ENCODE measurements around the gene DISC1. TPM values are rescaled to one million over a fixed set of nuclear protein-coding genes. Genes with fewer than 3 reads are reported as not detected.
A peak's percentile ranks its signal among the peaks of the same experiment; 100 is the strongest.

DISC1 gene
- total RNA-seq, 2 experiments from 2014 or later = 9.8 to 11.2 TPM

DNA sequence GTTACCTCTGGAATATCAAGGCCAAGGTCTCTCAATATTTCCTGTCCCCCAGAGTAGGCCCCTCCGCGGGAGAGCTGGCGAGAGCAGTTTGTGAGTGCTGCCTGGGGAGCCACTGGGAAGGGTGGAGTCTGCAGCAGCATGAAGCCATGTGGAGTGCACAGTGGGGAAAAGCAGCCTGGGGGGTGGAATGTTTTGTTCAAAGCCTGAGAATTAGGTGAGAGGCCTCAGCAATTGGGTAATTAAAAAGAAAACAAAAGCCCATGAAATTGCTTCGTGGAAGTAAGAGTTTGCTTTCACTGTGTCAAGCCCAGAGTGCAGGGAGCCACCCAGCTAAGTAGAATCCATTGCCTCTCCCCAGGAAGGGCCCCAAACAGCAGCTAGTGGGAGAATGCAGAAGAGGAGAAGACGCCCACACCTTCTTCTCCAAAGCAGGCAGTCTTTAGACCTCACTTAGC is 30.2 kb upstream of the DISC1 start:
- H3K36me3 Mint-ChIP-seq = no peaks in the 10 kb centered on the region

DNA sequence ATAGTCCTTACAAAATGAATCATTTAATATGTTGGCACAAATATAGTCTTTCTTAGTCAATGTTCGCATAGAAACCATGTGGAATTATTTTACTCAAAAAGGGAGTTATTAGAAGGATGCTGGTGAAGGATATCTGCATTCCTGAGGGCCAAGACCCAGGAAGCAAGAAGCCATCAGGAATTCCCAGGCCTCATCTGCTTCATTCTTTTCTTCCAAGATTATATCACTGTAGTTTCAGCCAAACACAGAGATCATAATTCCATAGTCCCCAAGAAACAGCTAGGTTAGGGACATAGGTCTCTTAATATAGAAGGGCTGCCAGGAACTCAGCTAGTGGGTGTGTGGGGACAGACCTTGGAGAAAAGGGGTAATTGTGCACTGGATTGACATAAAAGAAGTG is 28.6 kb upstream of the DISC1 start:
- Mint-ChIP-seq H3K36me3 (no peaks in the 10 kb centered on the region), H3K4me3 (no peak overlapping the region), H3K27ac (no peak overlapping the region), H3K9me3 (no peaks in the 10 kb centered on the region), H3K4me1 (peaks cover 8% of the 10 kb centered on the region), H3K27me3 (no peaks in the 10 kb centered on the region)
- DNase-seq = no peak
- ATAC-seq (ENCODE audit: low read depth) = no peak
- POLR2A ChIA-PET = no interaction called here

More for the DNA sequence above, 30.2 kb upstream of the DISC1 start:
- ATAC-seq (ENCODE audit: low read depth) = no peak
- Mint-ChIP-seq H3K4me1 (peaks cover 8% of the 10 kb centered on the region), H3K4me3 (no peak overlapping the region), H3K27ac (no peak overlapping the region), H3K9me3 (no peaks in the 10 kb centered on the region), H3K27me3 (no peaks in the 10 kb centered on the region)
- POLR2A ChIA-PET = no interaction called here
- DNase-seq = no peak

GRCh38 chr1:231600458-231600976 is 26.1 kb upstream of the DISC1 start:
- Mint-ChIP-seq H3K27ac (no peak overlapping the region), H3K4me1 (peaks cover 18% of the 10 kb centered on the region), H3K36me3 (no peaks in the 10 kb centered on the region), H3K9me3 (no peaks in the 10 kb centered on the region), H3K4me3 (no peak overlapping the region), H3K27me3 (no peaks in the 10 kb centered on the region)
- ATAC-seq (ENCODE audit: low read depth) (no peak), DNase-seq (no peak)
- POLR2A ChIA-PET = interaction anchor here (0.6 kb wide), 1 partner anchor 294 kb away, joined by 5 read pairs; no protein-coding TSS in a partner anchor

DNA sequence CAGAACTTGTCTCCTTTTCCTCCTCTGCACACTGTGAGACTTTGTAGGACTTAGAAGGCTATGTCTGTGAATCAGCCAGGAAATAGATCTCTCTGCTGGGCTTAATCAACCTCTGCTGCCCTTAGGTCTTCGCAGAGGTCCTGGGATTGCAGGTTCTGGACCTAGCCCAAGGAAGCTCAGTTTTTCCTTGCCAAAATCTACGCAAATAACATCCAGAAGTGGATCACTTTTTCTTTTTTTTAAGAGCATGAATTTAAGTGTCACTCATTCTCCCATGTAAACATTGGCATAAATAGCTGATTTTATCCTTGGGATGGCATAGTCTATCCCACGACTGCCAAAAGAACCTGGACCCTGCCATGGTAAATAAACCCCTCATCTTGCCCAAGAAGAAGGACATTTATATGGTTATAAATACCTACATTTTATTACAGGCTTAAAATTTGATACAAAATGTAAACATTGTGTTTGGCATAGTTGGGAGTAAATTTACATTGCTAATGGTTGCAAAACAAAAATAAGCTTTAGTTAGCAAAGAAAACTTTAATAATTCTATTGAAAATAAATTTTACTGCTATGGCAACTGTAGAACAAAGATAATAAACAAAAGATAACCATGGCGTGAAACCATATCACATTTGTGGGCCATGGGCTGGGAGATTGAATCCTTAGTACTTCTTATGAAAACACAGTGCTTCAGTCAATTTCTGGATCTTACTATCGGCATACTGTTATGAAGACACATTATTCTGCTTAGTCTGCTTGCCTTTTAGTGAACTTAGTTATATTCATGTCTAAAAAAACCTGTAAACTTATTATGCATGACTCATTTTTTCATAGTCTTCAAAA is 24.5 kb upstream of the DISC1 start:
- Mint-ChIP-seq H3K27me3 (peaks cover 6% of the 10 kb centered on the region), H3K9me3 (no peaks in the 10 kb centered on the region), H3K4me3 (no peak overlapping the region), H3K36me3 (no peaks in the 10 kb centered on the region), H3K27ac (no peak overlapping the region), H3K4me1 (peaks cover 10% of the 10 kb centered on the region)
- no peak for ATAC-seq (ENCODE audit: low read depth)
- DNase-seq = no peak
- POLR2A ChIA-PET = no interaction called here

- no peak for DNase-seq
- H3K27me3 Mint-ChIP-seq = peaks cover 9% of the 10 kb centered on the region
- H3K4me3 Mint-ChIP-seq = no peak overlapping the region
- ATAC-seq (ENCODE audit: low read depth) = no peak
- peaks cover 10% of the 10 kb centered on the region for H3K4me1 Mint-ChIP-seq
- no peaks in the 10 kb centered on the region for H3K9me3 Mint-ChIP-seq
- POLR2A ChIA-PET = no interaction called here
- H3K36me3 Mint-ChIP-seq = no peaks in the 10 kb centered on the region
- no peak overlapping the region for H3K27ac Mint-ChIP-seq
Observed at GRCh38 chr1:231602673-231602984, 24.0 kb upstream of the DISC1 start.

- POLR2A ChIA-PET = interaction anchor here (0.6 to 0.9 kb wide), 2 partner anchors 253 to 274 kb away, joined by 3 to 5 read pairs; no protein-coding TSS in a partner anchor
- H3K9me3 Mint-ChIP-seq = no peaks in the 10 kb centered on the region
- peak; percentile 86 for ATAC-seq (ENCODE audit: low read depth)
- H3K4me3 Mint-ChIP-seq = peak overlapping the region; percentile 96
- H3K4me1 Mint-ChIP-seq = peaks cover 10% of the 10 kb centered on the region
- peak; percentile 38 for DNase-seq
- peaks cover 9% of the 10 kb centered on the region for H3K27me3 Mint-ChIP-seq
- no peaks in the 10 kb centered on the region for H3K36me3 Mint-ChIP-seq
- peak overlapping the region; percentile 87 for H3K27ac Mint-ChIP-seq
Observed at GRCh38 chr1:231603598-231604275, 22.9 kb upstream of the DISC1 start.

DNA sequence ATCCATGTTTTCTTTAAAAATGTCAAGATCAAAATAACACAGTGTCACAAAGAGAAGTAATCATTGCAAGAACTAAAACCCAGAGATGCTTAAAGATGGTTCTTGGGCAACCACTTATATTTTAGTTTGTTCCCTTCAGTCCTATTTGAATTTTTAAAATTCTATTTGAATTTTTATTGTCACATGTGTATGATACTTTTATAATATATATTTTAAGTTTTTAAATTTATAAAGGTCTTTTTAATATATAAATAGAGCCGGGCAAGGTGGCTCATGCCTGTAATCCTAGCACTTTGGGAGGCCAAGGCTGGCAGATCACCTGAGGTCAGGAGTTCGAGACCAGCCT is 22.3 kb upstream of the DISC1 start:
- DNase-seq (no peak), ATAC-seq (ENCODE audit: low read depth) (no peak)
- Mint-ChIP-seq H3K27me3 (peaks cover 9% of the 10 kb centered on the region), H3K4me1 (peaks cover 10% of the 10 kb centered on the region), H3K36me3 (no peaks in the 10 kb centered on the region), H3K9me3 (no peaks in the 10 kb centered on the region), H3K4me3 (peak overlapping the region; percentile 96), H3K27ac (peak overlapping the region; percentile 87)
- POLR2A ChIA-PET = interaction anchor here (0.9 kb wide), 1 partner anchor 275 kb away, joined by 3 read pairs; no protein-coding TSS in a partner anchor

GRCh38 chr1:231605149-231606100 is 21.2 kb upstream of the DISC1 start:
- ATAC-seq (ENCODE audit: low read depth) (no peak), DNase-seq (no peak)
- no peaks in the 10 kb centered on the region for H3K9me3 Mint-ChIP-seq
- H3K4me1 Mint-ChIP-seq = peaks cover 10% of the 10 kb centered on the region
- peaks cover 1% of the 10 kb centered on the region for H3K36me3 Mint-ChIP-seq
- H3K27ac Mint-ChIP-seq = no peak overlapping the region
- POLR2A ChIA-PET = no interaction called here
- no peak overlapping the region for H3K4me3 Mint-ChIP-seq
- peaks cover 9% of the 10 kb centered on the region for H3K27me3 Mint-ChIP-seq

DNA sequence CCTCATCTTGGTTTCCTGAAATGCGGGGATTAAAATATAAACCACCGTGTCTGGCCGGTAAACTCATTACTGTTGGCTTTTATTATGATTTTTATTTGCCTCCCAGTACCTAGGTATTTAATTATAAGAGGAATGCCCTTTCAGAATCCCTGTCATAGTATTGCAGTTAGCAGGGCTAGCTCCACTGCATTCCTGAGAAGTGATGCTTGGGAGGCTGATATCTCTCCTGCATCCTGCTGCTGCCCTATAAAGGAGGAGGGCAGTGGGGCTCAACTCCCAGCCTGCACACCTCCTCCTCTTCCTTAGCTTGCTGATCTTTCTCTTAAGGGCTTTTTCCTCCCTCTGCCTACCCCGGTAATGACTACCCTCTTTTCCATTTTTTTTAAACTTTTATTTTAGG is 19.9 kb upstream of the DISC1 start:
- Mint-ChIP-seq H3K36me3 (peaks cover 9% of the 10 kb centered on the region), H3K27me3 (peaks cover 9% of the 10 kb centered on the region), H3K9me3 (peaks cover 5% of the 10 kb centered on the region), H3K4me1 (peaks cover 21% of the 10 kb centered on the region), H3K27ac (no peak overlapping the region), H3K4me3 (no peak overlapping the region)
- DNase-seq (no peak), ATAC-seq (ENCODE audit: low read depth) (no peak)
- POLR2A ChIA-PET = no interaction called here

DNA sequence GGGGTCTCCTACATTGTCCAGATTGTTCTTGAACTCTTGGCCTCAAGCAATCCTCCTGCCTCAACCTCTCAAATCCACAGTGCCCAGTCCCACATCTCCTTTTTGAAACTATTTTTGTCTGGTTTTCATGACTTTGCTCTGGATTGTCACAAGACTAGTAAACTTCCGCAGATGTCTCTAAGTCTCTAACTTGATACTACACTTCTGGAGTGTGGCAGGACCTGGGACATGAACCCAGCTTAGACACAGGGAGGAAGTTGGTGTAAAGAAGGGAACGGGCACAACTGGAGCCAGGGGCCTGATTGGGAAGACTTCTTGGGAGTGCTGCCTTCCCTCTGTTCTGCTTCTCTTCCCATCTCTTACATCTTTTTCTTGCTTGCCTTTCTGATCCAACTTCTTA is 16.2 kb upstream of the DISC1 start:
- Mint-ChIP-seq H3K36me3 (peaks cover 22% of the 10 kb centered on the region), H3K27me3 (peaks cover 9% of the 10 kb centered on the region), H3K27ac (peak overlapping the region; percentile 88), H3K9me3 (peaks cover 17% of the 10 kb centered on the region), H3K4me3 (no peak overlapping the region), H3K4me1 (peaks cover 46% of the 10 kb centered on the region)
- no peak for ATAC-seq (ENCODE audit: low read depth)
- POLR2A ChIA-PET = no interaction called here
- DNase-seq = no peak

- no peak for ATAC-seq (ENCODE audit: low read depth)
- DNase-seq = no peak
- H3K36me3 Mint-ChIP-seq = peaks cover 22% of the 10 kb centered on the region
- H3K9me3 Mint-ChIP-seq = peaks cover 17% of the 10 kb centered on the region
- POLR2A ChIA-PET = no interaction called here
- H3K27me3 Mint-ChIP-seq = peaks cover 9% of the 10 kb centered on the region
- H3K4me1 Mint-ChIP-seq = peaks cover 47% of the 10 kb centered on the region
- peak overlapping the region; percentile 88 for H3K27ac Mint-ChIP-seq
- H3K4me3 Mint-ChIP-seq = no peak overlapping the region
Observed at GRCh38 chr1:231611111-231611510, 15.5 kb upstream of the DISC1 start.

DNA sequence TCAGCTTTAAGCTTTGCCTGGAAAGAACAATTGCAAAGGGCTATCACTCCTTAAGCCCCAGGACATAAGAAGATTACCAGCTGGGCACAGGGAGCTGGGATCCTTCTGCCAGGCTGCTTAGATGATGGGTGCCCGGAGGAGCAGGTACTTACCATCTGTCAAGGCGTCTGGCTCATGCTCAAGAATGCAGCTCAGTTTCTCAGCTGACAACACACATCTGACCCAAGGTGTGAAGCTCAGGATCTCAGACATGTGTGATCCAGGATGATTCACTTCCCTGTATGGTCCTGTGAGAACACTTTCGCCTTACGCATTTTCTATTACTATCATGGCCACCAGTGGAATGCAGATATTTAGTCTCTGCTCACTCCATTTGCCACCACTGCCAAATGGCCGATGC is 14.7 kb upstream of the DISC1 start:
- ATAC-seq (ENCODE audit: low read depth) (no peak), DNase-seq (no peak)
- Mint-ChIP-seq H3K9me3 (peaks cover 17% of the 10 kb centered on the region), H3K4me3 (no peak overlapping the region), H3K27me3 (peaks cover 4% of the 10 kb centered on the region), H3K36me3 (peaks cover 26% of the 10 kb centered on the region), H3K27ac (peak overlapping the region; percentile 88), H3K4me1 (peaks cover 47% of the 10 kb centered on the region)
- POLR2A ChIA-PET = interaction anchor here (0.9 kb wide), 1 partner anchor 14 kb away, joined by 3 read pairs; the partner anchor contains the start of gene DISC1
